NCI-H82 treated with DMSO at 0.1 percent for 48 hours (cell line): Measurements from ENCODE around the gene DPYSL3.

Source experiments
- DNase-seq: peaks from one replicate; lab custom pipeline; 2025; ENCODE audit not compliant: unreplicated experiment; lab: John Stamatoyannopoulos, UW

Gene DPYSL3

GRCh38 chr5:147474140-147474539 is 35.7 kb downstream of the DPYSL3 start:
- no peak for DNase-seq

DNA sequence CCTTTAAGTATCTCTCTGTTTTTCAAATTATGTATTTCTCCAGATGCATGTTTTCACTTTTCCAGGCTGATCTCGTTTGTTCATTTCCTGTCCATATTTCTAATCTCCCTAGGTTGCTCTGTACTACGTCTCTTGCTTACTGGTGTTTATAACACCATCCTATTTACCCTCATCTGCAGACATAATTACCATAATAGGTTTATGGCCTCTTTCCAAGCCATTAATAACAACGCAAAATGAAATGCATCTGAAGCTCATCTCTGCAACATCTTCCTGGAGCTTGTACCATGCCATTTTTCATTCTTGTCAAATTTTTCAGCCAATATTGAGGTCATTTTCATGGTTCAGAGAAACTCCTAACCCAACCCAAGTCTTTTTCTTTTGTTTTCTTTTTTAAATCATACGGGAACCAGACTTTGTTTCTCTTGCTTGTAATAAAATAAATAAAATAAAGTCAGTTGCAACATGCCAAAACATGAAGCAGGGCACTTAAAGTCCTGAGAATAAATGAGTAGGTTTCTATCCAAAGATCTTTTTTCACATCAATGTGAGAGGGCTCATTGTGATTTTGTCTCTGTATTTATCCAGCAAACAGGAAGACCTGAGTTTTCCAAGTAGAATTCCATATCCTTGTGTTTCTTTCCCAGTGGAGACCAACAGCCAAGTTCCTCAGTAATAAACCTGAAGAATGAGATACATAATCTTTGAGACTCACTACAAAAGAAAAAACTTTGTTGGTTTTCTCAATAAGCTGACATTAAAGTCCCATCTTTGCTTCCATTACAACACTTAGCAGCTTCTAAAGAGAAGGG is 37.0 kb downstream of the DPYSL3 start:
- peak; percentile 48 for DNase-seq

GRCh38 chr5:147467973-147468508 is 41.8 kb downstream of the DPYSL3 start:
- no peak for DNase-seq

DNA sequence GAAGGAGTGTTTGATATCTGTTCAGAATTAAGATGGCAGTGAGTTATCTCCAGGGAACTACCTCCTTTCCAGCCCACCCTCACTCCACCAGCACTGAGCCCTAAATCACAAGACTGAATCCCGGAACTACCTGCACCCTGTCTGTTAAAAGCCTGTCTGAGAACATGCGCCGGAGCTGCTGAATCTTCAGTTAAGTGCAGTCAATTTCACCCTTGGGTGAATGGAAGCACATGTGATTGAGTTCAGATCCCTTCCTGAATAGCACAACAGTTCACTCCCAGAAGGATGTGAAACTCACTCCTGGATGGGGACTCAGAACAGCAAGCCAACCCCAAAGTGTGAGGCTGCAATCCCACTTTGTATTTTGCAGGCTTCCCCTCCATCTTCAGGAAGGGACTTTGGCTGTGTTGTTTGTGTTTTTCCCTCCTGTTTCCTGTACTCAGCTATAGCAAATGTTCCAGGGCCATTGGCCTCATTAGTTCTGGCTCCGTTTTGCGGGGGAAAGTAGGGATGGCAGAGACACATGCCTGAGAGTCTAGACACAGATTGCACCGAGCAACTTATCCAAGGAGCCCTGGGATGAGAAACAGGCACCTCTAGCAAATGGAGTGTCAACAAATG is 43.4 kb downstream of the DPYSL3 start:
- no peak for DNase-seq

DNA sequence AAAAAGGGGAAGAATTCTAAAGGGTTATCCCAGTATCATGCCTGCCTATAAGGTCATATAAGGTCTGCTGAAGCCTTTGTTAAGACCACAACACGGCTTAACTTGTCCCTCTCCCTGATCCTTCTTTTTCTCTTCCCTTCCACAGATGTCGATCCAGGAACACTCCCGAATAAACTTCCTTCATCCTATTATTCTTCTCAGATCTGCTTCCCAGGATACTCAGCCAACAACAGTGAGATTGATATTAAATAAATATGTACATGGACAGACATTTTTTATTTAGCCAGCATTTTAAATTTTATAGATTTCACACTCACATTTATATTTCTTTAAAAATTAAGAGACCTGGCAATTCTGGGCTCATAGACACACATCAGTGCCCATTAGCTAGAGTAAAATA is 44.1 kb downstream of the DPYSL3 start:
- DNase-seq, result peak; percentile 87

- DNase-seq, result peak; percentile 22
Observed at GRCh38 chr5:147464211-147464610, 45.7 kb downstream of the DPYSL3 start.

DNA sequence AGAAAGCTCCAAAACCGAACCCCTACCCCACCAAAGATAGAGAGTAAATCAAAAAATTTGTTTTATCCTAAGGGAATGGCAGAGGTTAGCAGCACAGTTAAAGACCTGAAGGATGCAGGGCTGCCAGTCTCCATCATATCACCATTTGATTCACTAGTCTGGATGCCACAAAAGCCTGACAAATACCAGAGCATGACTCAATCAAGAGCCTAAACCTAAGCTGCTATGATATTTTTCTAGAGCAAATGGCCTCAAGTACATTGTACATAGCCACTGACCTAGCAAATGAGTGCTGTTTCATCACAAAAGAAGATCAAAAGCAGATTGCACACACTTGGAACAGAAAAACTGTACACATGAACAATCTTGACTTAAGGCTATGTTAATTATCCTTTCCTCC is 48.0 kb downstream of the DPYSL3 start:
- DNase-seq, result no peak

DNA sequence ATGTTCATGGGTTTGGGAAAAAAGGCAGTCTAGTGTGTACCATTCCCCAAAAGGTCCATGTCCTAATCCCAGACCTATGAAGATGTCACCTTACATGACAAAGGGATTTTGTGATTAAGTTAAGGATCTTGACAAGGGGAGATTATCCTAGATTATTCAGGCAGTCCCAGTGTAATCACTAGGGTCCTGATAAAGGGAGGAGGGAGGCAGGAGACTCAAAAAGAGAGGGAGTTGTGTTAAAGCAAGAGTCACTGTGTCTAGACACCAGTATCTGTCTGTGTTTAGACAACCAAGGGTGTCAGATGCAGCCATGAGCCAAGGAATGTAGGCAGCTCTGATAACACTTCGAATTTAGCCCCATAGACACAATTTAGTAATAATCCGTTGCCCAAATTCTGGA is 49.5 kb downstream of the DPYSL3 start:
- DNase-seq, result peak; percentile 89

DNA sequence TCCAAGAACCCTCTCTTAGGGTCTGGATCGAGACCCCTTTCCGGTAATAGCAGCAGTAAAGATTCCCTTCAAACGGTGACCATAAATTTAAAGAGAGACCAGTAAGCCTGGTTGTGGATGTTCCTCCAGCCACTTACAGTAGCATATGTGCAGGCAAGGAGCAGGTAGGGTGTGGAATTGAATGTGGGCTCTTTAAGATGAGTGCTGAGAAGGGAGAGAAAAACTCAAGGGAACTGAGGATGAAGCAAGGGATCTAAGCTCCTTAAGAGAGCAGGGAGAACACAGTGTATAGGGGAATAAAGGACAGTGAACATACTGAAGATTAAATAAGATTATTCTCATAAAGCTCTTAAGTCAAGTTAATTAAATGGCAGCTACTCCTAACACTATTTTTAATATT is 51.3 kb downstream of the DPYSL3 start:
- peak; percentile 84 for DNase-seq

- DNase-seq, result no peak
Observed at GRCh38 chr5:147455822-147456450, 53.9 kb downstream of the DPYSL3 start.

DNA sequence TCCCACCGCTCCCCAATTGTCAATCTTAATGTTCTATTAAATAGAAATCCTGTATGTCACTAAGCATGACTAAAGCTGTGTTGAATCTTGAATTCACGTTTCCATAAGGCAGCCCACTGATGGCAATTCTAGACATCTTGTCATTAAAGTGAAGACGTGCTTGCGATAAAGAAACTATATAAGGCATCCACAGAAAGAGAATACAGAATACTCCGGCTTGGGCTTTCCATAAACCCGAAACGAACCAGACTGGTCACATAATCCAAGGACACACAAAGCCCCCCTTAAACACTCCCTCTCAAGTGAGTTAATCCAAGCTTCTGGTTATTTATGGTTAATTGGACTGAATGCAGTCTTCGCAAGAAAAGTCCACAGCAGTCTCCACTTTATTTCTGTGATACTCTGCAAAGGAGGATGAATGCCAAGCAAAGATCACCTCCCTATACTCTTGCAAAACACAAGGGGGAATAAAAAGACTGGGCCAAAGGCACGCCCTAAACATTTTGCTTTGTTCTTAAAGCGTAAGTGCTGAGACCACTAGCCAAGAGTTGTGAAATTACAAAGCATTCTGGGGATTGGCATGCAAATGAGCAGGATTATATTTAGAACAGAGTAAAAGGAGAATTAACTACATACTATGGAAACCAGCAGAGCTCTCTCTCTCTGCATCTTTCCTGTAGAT is 54.7 kb downstream of the DPYSL3 start:
- peak; percentile 75 for DNase-seq

DNA sequence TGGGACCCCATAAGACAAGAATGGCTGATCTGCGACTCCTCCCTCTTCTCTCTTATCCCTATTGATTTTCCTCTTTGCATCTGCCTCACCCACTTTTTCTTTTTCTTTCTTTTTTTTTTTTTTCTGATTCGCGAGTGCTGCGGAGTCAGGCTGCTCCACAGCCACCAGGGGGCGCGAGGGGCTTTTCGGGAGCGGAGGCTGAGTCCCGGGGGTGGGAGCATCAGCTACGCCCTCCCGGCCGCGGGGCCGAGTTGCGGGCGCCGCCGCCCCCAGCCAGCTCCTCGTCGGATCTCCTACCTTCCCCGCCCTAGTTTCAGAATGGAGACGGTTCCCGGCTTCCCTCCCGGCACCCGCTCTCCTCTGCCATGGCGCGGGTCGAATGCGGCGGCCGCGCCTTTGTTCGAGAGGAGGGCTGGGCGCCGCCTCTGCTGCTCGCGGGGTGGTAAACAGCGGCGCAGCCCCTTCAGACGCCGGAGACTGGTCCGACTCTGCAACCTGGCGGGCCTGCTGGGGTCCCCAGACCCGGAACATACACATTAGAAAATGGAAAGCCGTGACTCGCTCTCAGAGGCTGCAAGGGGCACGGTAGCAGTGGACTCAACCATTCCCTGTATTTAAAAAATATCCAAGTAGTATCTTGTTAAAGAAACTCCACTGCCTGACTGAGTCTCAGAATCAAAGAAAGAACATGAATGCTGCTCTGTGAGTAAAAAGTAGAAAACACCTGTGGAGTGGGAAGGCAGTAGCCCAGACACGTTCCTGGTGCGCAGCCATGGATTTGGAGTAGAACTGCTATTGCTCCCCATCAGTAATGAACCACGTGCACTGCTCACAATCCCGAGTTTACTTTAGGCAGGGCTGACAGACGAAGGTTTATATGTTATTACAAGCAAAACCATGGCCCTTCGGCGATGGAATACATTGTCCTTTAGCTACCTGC is 55.7 kb downstream of the DPYSL3 start:
- DNase-seq, result peak; percentile 83

DNA sequence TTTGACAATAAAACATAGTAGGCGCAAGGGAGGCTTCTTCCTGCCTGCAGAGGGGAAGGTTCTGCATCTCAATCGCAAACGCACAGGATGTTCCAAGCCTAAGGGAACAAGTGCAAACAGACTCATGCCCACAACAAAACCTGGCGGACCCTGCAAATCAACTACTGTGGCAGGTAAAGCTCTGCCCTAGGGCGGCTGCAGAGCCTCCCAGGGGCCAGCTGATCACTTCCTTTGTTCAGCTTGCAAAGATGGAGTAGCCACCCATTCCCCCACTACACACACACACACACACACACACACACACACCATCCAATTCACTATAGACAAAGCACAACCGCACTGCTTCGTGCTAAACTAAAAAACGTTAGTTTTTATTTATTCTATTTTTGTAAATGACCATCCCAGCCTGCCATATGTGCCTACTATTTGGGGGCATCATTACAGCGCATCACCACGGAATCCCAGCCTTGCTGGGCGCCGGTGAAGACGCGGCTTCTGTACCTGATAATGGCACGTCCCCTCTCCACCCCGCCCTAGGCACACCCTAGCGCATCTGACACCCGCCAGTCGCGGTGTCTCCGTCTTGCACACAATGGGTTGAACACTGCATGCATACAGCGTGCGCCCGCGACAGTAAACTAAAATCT is 57.6 kb downstream of the DPYSL3 start:
- no peak for DNase-seq

GRCh38 chr5:147451193-147451592 is 58.7 kb downstream of the DPYSL3 start:
- DNase-seq, result no peak

- no peak for DNase-seq
Observed at GRCh38 chr5:147450606-147451005, 59.3 kb downstream of the DPYSL3 start.

DNA sequence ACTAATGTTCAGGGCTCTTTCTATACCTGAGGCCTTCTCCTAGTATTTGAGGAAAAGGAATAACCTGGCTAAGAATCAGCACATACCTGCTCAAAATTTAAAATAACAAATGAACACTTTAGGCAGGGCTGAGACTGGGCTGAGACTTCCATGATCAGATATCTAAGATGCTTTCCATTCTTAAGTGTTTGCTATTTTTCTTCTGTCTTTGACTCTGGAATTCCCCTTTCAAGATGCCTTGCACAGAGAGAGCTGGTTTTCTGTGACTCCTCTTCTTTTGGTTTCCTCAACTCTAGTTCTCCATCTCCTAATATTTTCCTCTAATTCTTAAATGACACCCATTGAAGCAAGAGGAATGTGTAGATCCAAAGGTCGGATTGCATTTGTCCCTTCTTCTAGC is 61.1 kb downstream of the DPYSL3 start:
- DNase-seq, result no peak

- no peak for DNase-seq
Observed at GRCh38 chr5:147446523-147446922, 63.3 kb downstream of the DPYSL3 start.

DNA sequence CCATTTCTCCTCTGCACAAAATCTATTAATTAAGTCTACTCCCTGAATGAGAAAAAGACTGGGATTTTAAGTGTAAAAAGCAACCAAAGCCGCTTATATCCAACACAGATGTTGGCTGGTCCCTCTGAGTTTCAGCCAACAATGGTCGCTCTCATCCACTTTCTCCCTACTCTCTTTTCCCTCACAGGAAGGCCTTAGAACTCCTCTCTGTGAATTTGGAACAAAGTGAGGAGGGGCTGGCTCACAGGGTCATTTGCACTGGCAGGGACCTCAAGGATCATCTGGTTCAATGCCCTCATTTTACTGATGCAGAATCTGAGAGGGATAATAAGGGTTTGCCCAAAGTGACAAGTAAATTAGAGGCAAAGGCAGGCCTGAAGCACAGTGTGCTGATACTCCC is 64.0 kb downstream of the DPYSL3 start:
- no peak for DNase-seq

DNA sequence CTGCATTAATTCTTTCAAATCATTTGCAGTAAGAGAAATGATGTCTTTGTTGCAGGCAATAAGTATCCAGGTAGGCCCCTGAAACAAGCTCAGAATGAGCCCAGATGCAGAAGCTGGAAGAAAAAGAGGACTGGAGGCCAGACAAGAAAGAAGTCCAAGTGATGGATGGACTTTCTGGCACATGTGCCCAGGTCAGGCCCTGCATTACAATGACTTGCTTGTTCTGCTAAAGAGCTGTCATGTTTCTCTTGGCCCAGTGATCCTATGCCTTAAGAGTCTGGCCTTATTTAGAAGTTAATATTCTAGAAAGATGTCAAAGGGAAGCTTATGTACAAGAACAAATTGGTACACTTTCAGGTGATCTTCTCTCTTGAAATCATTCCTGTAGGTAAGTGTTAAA is 64.8 kb downstream of the DPYSL3 start:
- no peak for DNase-seq

DNA sequence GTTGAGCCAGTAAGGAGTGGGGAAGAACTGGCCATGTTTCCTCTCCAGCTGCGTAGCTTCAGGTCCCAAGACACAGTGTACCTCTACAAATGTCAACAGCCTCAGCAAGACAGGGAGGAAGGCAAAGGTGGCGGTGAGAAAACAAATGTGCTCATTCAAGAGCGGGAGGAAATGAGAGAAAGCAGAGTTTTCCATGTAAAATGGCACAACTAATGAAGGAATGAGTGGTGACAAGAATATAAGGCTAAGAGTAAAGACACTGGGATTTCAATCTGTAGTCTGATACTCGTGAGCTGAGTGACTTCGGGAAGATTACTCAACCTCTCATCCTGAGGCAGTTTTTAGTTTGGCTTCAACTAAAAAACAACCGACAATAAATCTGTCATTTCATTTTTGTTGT is 67.6 kb downstream of the DPYSL3 start:
- DNase-seq, result no peak
